Central memory CD8-positive, alpha-beta T cell (primary cell): ENCODE data around the gene PTPN4.

Experiments
- ATAC-seq: fragments of 150-1000 bp; cut with Tn5 transposase; replicated peaks from 2 replicates; pipeline ENCODE4 v1.10.0; 2022; ENCODE audit warnings: mild to moderate bottlenecking, moderate FRiP score, moderate number of reproducible peaks; ENCODE audit not compliant: poor library complexity, severe bottlenecking; ENCODE audit errors: extremely low read depth
- DNase-seq, 2 donors: peaks; one replicate each; pipeline ENCODE4 v3.0.0; 2021; ENCODE audit warnings: low spot score in 2 of 2
- H3K27ac Mint-ChIP-seq: one replicate; pipeline ENCODE4 v1.8.0; 2022; ENCODE audit warnings: low read depth, mild to moderate bottlenecking, moderate library complexity, mixed read lengths
- H3K27me3 Mint-ChIP-seq: one replicate; pipeline ENCODE4 v1.8.0; 2022; ENCODE audit warnings: mixed read lengths
- H3K36me3 Mint-ChIP-seq: one replicate; pipeline ENCODE4 v1.8.0; 2022; ENCODE audit warnings: mild to moderate bottlenecking, moderate library complexity, mixed read lengths; ENCODE audit not compliant: insufficient read depth
- H3K4me1 Mint-ChIP-seq: one replicate; pipeline ENCODE4 v1.8.0; 2022; ENCODE audit warnings: mixed read lengths
- H3K4me3 Mint-ChIP-seq: one replicate; pipeline ENCODE4 v1.8.0; 2022; ENCODE audit warnings: mild to moderate bottlenecking, moderate library complexity, mixed read lengths
- H3K9me3 Mint-ChIP-seq: one replicate; pipeline ENCODE4 v1.8.0; 2022; ENCODE audit warnings: mixed read lengths

The PTPN4 gene

DNA sequence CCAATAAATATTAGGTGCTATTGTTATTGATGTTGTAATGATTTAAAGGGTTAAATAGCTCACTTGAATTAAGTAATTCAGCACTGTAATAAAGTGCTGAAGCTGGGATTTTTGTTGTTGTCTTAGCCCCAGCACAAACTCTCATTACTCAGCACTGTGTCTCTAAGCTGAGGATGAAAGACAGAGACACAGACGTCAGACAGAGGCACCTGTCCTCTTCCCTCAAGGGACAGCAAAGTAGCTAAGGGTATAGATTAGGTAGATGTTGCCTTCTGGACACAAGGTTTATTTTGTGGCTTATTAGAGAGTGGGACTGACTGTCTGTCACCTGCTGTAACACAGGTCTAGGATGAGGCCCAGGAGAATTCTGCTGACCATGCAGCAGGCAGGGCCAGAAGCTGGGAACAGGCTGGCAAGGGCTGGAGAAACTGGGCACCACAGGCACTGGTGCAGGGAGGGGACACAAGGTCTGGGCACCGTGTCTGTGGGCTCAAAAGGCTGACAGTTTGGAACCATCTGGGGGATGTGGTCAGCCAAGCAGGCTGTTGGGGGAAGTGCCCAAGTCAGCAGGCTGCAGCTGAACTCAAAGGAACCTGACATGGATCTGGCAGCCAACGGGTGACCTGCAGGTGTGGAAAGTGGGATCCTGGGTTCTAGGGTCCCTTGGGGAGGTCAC, 20.0 kb upstream of the PTPN4 start:
- Mint-ChIP-seq H3K4me3 (no peak overlapping the region), H3K27me3 (peaks cover 17% of the 10 kb centered on the region), H3K9me3 (no peaks in the 10 kb centered on the region), H3K4me1 (no peaks in the 10 kb centered on the region), H3K36me3 (peaks cover 3% of the 10 kb centered on the region), H3K27ac (no peak overlapping the region)
- ATAC-seq (no peak), DNase-seq (no peak)

DNA sequence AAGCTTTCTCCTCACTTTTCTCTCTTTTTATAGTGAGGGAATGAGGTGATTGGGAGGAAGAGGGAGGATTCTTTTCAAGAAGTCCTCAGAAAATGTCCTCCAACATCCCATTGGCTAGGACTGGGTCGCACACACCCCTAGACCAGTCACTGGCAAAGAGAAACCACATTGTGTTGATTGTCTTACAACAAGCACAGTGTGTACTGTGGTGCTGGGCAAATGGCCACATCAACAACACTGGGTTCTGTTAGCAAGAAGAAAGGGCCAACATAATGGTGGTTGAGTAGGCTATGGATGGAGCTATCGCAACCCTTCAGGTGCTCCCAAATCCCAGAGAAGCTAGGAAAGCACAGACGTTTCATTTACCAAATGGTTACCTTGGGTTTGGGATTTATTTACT, 18.7 kb upstream of the PTPN4 start:
- ATAC-seq (no peak), DNase-seq (no peak)
- peaks cover 3% of the 10 kb centered on the region for H3K36me3 Mint-ChIP-seq
- H3K27ac Mint-ChIP-seq: no peak overlapping the region
- H3K27me3 Mint-ChIP-seq: peaks cover 30% of the 10 kb centered on the region
- H3K4me3 Mint-ChIP-seq: no peak overlapping the region
- H3K9me3 Mint-ChIP-seq: no peaks in the 10 kb centered on the region
- H3K4me1 Mint-ChIP-seq: no peaks in the 10 kb centered on the region

DNA sequence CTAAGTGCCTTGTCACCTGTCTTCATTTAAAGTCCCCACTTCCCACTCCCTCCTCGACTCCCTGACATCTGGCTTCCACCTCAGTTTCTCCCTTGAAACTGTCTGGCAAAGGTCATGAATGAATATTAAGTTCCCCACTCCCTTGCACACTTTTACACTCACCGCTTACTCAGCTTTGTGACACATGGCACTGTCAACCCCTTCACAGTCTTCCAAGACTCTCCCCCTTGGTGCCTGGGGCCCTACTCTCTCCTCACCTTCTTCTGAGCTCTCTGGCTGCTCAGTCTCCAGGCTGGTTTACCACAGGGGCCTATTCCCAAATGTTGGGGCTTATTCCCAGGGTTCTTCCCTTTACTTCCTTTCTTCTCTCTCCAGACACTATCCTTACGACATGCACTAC, 17.9 kb upstream of the PTPN4 start:
- peaks cover 3% of the 10 kb centered on the region for H3K36me3 Mint-ChIP-seq
- no peak overlapping the region for H3K27ac Mint-ChIP-seq
- H3K4me1 Mint-ChIP-seq: no peaks in the 10 kb centered on the region
- H3K9me3 Mint-ChIP-seq: no peaks in the 10 kb centered on the region
- H3K27me3 Mint-ChIP-seq: peaks cover 38% of the 10 kb centered on the region
- no peak for DNase-seq
- no peak for ATAC-seq
- no peak overlapping the region for H3K4me3 Mint-ChIP-seq

DNA sequence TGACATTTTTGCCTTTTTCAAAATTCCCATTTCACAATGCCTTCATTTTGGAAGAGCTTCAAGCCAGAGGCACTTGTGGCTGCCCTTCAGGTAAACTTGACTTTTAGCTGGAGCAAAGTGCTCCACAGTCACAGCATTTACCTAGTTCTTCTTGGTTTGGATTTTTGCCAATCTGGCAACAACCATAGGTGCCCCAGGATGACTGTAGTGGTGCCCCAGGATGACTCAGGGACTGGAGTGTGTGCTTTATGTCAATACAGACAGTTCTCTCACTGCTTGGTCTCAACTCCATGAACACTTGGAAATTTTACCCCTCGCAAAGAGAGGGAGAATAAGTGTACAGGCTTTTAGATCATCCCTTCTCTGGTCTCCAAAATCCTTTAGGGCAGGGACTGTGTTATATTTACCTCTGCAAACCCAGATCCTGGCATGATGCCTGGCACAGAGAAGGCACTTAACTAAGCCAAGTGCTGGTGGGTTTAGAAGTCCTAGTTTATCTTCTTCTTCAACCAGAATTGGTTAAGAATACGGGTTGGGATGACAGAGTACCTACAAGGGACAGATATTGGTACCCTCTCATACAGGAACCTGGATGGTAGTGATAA, 15.3 kb upstream of the PTPN4 start:
- Mint-ChIP-seq H3K27ac (no peak overlapping the region), H3K4me1 (no peaks in the 10 kb centered on the region), H3K4me3 (no peak overlapping the region), H3K27me3 (peaks cover 43% of the 10 kb centered on the region), H3K36me3 (peaks cover 3% of the 10 kb centered on the region), H3K9me3 (no peaks in the 10 kb centered on the region)
- ATAC-seq: no peak
- no peak for DNase-seq

DNA sequence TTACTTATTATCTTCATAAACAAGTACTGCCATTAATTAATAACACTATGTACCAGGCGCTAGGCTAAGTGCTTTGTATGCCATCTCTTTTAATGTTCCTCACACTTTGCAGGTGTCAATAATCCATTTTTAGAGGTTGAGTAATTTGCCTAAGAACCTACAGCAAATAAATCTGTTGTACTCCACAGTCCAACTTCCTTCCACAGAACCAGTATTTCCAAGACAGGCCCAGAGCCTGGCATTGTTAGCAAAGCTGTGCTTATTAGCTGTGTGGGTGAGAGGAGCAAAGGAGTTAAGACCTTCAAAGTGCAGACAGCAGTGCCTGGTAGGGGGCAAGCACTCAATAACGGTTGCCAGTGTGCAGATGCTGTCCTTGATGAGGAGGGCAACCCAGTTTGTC, 14.2 kb upstream of the PTPN4 start:
- ATAC-seq (no peak), DNase-seq (no peak)
- no peak overlapping the region for H3K27ac Mint-ChIP-seq
- no peak overlapping the region for H3K4me3 Mint-ChIP-seq
- peaks cover 3% of the 10 kb centered on the region for H3K36me3 Mint-ChIP-seq
- no peaks in the 10 kb centered on the region for H3K4me1 Mint-ChIP-seq
- H3K27me3 Mint-ChIP-seq: peaks cover 43% of the 10 kb centered on the region
- no peaks in the 10 kb centered on the region for H3K9me3 Mint-ChIP-seq

DNA sequence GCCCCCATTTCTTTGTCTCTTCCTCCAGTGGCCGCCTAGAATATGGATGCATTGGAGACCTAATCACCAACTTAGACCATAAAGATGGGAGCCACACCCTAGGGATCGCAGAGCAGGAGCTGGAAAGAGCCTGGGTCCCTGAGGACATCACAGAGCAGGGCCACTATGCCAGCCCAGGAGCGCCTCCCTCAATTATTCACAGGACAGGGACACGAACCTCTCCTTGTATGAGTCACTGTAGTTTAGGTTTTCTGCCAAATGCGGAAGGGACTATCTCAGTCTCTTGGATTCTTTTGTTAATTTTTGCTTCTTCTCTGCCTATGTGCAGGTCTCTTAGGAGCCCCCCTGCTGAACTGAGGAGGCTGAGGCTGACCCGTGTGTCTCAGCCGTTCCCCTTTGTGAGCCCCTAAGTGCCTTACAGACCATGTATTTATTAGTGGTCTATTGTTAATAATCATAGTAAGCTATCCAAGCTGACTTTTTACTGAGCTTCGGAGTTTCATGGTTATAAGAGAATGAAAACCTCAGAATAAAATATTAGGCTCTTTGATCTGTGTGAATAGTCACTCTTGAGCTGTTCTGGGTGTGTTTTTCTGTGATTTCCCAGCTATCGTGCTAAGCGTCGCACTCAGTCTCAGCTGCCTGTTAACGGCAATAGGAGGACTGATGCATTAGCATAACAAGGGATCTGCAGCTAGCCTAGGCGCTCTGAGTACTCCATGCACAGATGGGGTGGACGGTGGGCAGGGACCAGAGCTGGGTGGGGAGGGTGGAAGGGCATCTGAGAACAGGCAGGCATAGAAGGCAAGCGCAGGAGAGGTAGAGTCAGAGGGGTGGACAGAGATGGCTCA, 12.7 kb upstream of the PTPN4 start:
- Mint-ChIP-seq H3K4me1 (no peaks in the 10 kb centered on the region), H3K27me3 (peaks cover 43% of the 10 kb centered on the region), H3K4me3 (no peak overlapping the region), H3K27ac (no peak overlapping the region), H3K9me3 (no peaks in the 10 kb centered on the region), H3K36me3 (no peaks in the 10 kb centered on the region)
- ATAC-seq (no peak), DNase-seq (no peak)

DNA sequence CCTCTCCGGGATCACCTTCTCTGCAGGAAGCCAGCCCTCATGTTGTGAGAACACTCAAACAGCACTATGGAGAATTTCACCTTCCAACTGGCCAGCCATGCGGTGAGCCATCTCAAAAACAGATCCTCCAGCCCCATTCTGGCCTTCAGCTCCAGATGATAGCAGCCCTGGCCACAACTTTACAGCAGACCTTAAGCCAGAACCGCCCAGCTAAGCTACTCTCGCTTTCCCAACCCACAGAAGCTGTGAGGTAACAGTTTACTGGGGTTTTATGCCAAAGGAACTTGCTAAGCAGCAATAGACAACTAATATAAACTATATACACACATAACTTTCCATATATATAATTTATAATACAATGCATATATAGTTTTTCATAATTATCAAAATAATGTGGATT, 11.6 kb upstream of the PTPN4 start:
- ATAC-seq (no peak), DNase-seq (no peak)
- Mint-ChIP-seq H3K4me1 (no peaks in the 10 kb centered on the region), H3K36me3 (no peaks in the 10 kb centered on the region), H3K27ac (no peak overlapping the region), H3K27me3 (peaks cover 32% of the 10 kb centered on the region), H3K9me3 (no peaks in the 10 kb centered on the region), H3K4me3 (no peak overlapping the region)

DNA sequence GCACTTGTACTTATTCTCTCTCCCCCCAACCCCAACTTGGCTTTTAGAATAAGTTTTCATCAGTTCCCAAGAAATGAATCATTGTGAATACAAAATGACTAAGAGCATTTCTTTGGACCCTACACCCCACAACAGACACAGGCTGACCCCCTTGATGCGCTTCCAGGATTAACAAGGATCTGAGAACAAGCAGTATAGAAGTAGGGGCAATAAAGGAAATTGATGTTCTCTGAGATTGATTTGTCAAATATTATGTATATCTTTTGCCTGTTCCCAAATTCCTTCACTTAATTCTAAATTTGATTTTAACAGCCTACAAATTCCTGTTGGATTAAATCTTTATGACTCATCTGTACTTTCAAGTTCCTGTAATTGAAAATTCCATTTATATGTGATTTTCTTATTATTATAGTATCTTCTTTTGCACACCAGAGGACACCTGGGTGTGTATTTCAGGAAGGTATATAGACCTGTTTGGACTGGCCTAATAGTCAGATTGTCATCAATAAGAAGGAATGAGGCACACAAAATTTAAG, 10.2 kb upstream of the PTPN4 start:
- ATAC-seq: no peak
- H3K4me3 Mint-ChIP-seq: no peak overlapping the region
- peaks cover 27% of the 10 kb centered on the region for H3K27me3 Mint-ChIP-seq
- no peak overlapping the region for H3K27ac Mint-ChIP-seq
- H3K36me3 Mint-ChIP-seq: no peaks in the 10 kb centered on the region
- H3K9me3 Mint-ChIP-seq: no peaks in the 10 kb centered on the region
- peaks cover 5% of the 10 kb centered on the region for H3K4me1 Mint-ChIP-seq
- no peak for DNase-seq

DNA sequence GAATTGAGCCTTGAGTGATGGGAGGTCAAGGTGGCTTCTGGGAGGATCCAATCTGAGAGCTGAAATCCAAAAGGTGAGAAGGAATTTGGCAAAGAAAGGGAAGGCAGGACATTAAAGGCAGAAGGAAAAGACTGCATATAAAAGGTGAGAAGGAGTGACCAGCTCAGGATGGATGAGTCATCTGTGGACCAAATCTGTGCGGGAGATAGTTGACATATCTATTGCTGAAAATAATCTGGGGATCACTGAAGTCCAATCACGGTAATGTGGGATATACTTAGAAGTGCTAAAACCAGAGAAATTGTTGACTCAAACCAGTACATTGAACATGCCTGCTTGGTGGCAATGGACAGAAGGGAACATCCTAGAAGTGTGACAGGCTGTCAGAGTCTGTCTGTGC, 8.0 kb upstream of the PTPN4 start:
- no peak overlapping the region for H3K4me3 Mint-ChIP-seq
- DNase-seq (no peak), ATAC-seq (no peak)
- H3K36me3 Mint-ChIP-seq: no peaks in the 10 kb centered on the region
- H3K27ac Mint-ChIP-seq: no peak overlapping the region
- H3K9me3 Mint-ChIP-seq: no peaks in the 10 kb centered on the region
- peaks cover 5% of the 10 kb centered on the region for H3K4me1 Mint-ChIP-seq
- peaks cover 7% of the 10 kb centered on the region for H3K27me3 Mint-ChIP-seq

DNA sequence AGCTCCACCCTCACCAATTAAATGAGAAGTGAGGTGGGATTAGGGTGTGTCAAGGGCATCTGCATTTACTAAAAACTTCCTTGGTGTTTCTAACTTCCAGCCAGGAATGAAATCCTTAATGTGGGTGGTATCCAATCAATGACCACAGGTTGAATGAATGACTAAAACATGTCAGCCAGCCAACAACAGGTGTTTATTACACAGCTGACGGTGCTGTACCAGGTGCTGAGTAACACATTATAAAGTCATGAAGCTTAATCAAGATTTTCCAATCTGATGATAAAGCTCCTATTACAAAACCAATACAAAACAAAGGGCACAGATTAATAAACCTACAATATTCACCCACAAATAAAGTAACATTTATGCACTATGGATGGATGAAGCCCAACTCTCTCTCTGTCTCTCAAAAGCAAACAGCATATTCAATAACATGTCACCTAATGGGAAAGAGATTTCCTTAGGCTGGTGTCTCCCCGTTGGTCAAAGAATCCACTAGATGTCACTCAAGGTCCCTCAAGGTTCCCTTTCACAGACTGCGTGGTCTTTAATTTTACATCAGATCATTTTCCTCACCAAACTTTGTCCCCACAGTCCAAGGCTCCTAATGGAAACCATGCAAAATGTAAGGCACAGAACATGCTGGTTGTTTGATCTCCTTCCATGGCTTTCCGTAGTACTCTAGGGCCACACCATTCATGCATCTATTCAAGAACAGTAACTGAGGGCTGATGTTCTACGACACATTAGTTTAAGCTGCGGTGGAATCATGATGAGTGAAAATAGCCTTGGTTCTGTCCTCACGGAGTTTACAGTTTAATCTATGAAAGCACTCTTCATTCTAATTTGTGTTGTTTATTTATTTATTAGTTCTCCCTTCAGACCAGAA, 6.4 kb upstream of the PTPN4 start:
- no peak overlapping the region for H3K4me3 Mint-ChIP-seq
- no peak for DNase-seq

DNA sequence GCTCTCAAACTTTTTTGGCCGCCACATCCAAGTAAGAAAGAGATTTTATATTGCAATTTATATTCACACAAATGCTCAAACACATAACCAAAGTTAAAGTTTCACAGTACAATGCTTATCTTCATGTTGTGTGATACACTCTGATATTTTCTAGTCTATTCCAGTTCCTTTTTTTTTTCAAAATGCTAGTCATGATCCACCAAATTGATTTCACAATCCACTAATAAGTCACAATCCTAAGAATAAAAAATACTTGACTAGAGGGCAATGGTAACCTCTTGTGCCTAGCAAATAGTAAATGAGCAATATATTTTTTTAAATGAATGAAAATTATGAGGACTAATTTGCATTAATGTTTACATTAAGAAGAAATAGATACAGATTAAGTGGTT, 5.8 kb upstream of the PTPN4 start:
- Mint-ChIP-seq H3K4me1 (peaks cover 11% of the 10 kb centered on the region), H3K27ac (no peak overlapping the region), H3K36me3 (no peaks in the 10 kb centered on the region), H3K4me3 (no peak overlapping the region), H3K27me3 (no peaks in the 10 kb centered on the region), H3K9me3 (no peaks in the 10 kb centered on the region)
- DNase-seq: no peak
- ATAC-seq: no peak

More for the DNA sequence above, 6.4 kb upstream of the PTPN4 start:
- H3K27ac Mint-ChIP-seq: no peak overlapping the region
- H3K9me3 Mint-ChIP-seq: no peaks in the 10 kb centered on the region
- H3K4me1 Mint-ChIP-seq: peaks cover 6% of the 10 kb centered on the region
- peak; percentile 84 for ATAC-seq
- no peaks in the 10 kb centered on the region for H3K36me3 Mint-ChIP-seq
- no peaks in the 10 kb centered on the region for H3K27me3 Mint-ChIP-seq

DNA sequence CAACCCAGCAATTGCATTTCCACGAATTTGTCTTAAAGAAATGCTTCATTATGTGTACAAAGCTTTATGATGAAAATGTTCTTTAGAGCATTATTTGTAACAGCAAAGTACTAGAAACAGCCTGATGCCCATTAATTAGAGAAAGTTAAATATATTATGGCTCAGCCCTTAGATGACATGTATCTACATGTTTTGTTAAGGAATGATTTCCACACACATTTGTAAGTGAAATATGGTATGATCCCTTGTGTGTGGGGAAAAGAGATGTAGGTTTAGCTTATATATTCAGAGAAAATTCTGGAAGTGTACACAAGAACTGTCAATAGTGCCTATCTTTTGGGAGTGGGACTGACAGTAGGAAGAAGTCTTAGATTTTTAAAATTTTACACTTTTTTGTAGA, 3.8 kb upstream of the PTPN4 start:
- Mint-ChIP-seq H3K9me3 (no peaks in the 10 kb centered on the region), H3K27me3 (no peaks in the 10 kb centered on the region), H3K36me3 (peaks cover 11% of the 10 kb centered on the region), H3K27ac (no peak overlapping the region), H3K4me3 (no peak overlapping the region), H3K4me1 (peaks cover 18% of the 10 kb centered on the region)
- DNase-seq: no peak
- no peak for ATAC-seq
